Measurements from ENCODE around the gene PPP1R1A.

DNA sequence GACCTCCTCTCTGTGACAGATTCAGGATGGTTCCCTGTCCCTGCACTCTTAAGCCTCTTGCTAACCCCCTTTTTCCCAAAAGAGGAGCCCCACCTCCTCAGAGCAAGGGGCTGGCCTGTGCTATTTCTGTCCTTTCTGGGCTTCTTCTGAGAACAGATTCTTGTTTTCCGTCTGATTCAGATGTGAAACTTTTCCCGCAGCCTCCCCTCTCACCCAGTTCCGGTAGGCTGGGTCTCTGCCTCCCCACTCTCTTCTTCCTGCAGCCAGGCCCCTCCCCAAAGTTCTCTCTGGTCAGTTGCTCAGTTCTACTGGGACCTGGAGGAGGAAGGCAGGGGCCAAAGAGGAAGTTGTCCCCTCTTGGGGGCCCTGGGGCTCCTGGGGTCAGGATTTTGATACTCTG lies 27.3 kb downstream of the PPP1R1A start:
- TF ChIP-seq, protein P1, sequence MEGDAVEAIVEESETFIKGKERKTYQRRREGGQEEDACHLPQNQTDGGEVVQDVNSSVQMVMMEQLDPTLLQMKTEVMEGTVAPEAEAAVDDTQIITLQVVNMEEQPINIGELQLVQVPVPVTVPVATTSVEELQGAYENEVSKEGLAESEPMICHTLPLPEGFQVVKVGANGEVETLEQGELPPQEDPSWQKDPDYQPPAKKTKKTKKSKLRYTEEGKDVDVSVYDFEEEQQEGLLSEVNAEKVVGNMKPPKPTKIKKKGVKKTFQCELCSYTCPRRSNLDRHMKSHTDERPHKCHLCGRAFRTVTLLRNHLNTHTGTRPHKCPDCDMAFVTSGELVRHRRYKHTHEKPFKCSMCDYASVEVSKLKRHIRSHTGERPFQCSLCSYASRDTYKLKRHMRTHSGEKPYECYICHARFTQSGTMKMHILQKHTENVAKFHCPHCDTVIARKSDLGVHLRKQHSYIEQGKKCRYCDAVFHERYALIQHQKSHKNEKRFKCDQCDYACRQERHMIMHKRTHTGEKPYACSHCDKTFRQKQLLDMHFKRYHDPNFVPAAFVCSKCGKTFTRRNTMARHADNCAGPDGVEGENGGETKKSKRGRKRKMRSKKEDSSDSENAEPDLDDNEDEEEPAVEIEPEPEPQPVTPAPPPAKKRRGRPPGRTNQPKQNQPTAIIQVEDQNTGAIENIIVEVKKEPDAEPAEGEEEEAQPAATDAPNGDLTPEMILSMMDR (IDR thresholded peaks at IDR 0.05), result no peak
- TF ChIP-seq POLR2A (IDR thresholded peaks at IDR 0.05) (no peak), POLR2AphosphoS5 (IDR thresholded peaks at IDR 0.05) (no peak)

All from prostate gland (tissue), 2 donors.